CD1c-positive myeloid dendritic cell (primary cell): Measurements from ENCODE around the gene CYP27B1.
A peak's percentile ranks its signal among the peaks of the same experiment; 100 is the strongest.
"Not testable (repeated sequence)": the region's sequence is repeated elsewhere in the genome, so short reads cannot be mapped to it uniquely, and the experiment has no call there.

Source experiments
- DNase-seq: peaks from one replicate; pipeline ENCODE4 v3.0.0-alpha.2; 2016; ENCODE audit errors: extremely low spot score

CYP27B1 gene

GRCh38 chr12:57783861-57784260 is 17.0 kb upstream of the CYP27B1 start:
- no peak for DNase-seq

- DNase-seq: no peak
Measured at GRCh38 chr12:57783466-57783801, 16.6 kb upstream of the CYP27B1 start.

GRCh38 chr12:57782608-57783465 is 16.0 kb upstream of the CYP27B1 start, which contains the start of gene TSFM:
Gene TSFM, plus strand, starts transcription at chr12:57782787. Its CDS starts 15 bp downstream, at chr12:57782802.
- DNase-seq: peak; percentile 98

GRCh38 chr12:57782243-57782607 is 15.3 kb upstream of the CYP27B1 start:
- DNase-seq: no peak

GRCh38 chr12:57781801-57782200 is 14.9 kb upstream of the CYP27B1 start:
- DNase-seq: peak; percentile 34

- DNase-seq: peak; percentile 58
Measured at GRCh38 chr12:57781244-57781643, 14.4 kb upstream of the CYP27B1 start.

GRCh38 chr12:57780284-57780897 is 13.5 kb upstream of the CYP27B1 start:
- DNase-seq: no peak

- no peak for DNase-seq
Measured at GRCh38 chr12:57779736-57780135, 12.9 kb upstream of the CYP27B1 start.

- no peak for DNase-seq
Measured at GRCh38 chr12:57777911-57778310, 11.0 kb upstream of the CYP27B1 start.

- DNase-seq: no peak
Measured at GRCh38 chr12:57777367-57777766, 10.5 kb upstream of the CYP27B1 start.

GRCh38 chr12:57776247-57776587 is 9.3 kb upstream of the CYP27B1 start:
- DNase-seq: no peak

GRCh38 chr12:57775563-57776246 is 8.8 kb upstream of the CYP27B1 start:
- peak; percentile 83 for DNase-seq

- no peak for DNase-seq
Measured at GRCh38 chr12:57775044-57775443, 8.2 kb upstream of the CYP27B1 start.

- not testable (repeated sequence) for DNase-seq
Measured at GRCh38 chr12:57774634-57775033, 7.8 kb upstream of the CYP27B1 start.

- DNase-seq: peak; percentile 65
Measured at GRCh38 chr12:57772429-57773322, 5.8 kb upstream of the CYP27B1 start, which contains the start of gene EEF1AKMT3. Gene EEF1AKMT3, plus strand, starts transcription at chr12:57772614. Its CDS starts 111 bp downstream, at chr12:57772725.

- peak; percentile 97 for DNase-seq
Measured at GRCh38 chr12:57771873-57772428, 5.1 kb upstream of the CYP27B1 start, which contains the start of gene METTL1. Gene METTL1, minus strand, starts transcription at chr12:57772105. Its CDS starts 22 bp downstream, at chr12:57772083.

- peak; percentile 90 for DNase-seq
Measured at GRCh38 chr12:57771236-57771872, 4.5 kb upstream of the CYP27B1 start.

GRCh38 chr12:57770734-57771133 is 3.9 kb upstream of the CYP27B1 start:
- DNase-seq: no peak

- no peak for DNase-seq
Measured at GRCh38 chr12:57769594-57769993, 2.7 kb upstream of the CYP27B1 start.

GRCh38 chr12:57767876-57768275 is 998 bp upstream of the CYP27B1 start:
- DNase-seq: no peak

GRCh38 chr12:57767305-57767698 is 424 bp upstream of the CYP27B1 start:
- DNase-seq: no peak
